GM21367 (cell line): ENCODE data around the gene SLC25A13.
A peak's percentile ranks its signal among the peaks of the same experiment; 100 is the strongest.

ENCODE experiments used
- ATAC-seq: cut with Tn5 transposase; IDR thresholded peaks from one replicate; pipeline ENCODE4 v1.9.1; 2021; ENCODE audit not compliant: unreplicated experiment

SLC25A13 gene

DNA sequence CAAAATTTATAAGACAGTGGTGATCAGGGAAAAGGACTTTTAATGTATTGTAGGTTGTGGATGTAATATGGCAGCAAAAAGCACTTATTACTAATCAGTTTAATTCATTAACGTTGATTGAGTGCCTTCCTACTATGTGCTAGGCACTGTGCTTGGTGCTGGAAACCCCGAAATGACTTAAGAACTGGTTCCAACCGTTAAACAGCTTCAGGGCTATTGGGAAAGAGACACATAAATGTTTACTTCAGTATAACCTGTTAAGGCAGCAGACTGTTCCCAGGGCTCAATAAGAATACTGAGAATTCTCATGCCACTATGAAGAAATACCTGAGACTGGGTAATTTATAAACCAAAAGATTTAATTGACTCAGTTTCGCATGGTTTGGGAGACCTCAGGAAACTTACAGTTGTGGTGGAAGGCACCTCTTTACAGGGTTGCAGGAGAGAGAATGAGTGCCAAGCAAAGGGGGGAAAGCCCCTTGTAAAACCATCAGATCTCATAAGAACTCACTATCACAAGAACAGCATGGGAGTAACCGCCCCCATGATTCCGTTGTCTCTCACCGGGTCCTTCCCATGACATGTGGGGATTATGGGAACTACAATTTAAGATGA lies 1.1 kb upstream of the SLC25A13 start:
- ATAC-seq, result no peak

DNA sequence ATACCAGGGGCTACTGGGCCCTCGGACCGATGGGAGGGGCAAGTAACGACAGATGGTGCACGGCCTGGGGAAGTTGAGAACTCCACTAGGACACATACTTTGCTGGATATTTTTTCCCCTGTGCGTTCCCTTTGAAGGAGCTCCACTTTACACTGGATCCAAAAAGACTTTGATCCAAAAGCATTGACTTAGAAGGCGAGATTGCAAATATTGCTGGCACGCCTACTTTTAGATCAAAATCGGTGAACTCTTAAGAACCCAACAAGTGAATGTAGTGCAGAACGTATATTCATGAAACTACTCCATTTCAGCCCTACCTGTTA lies 436 bp upstream of the SLC25A13 start:
- ATAC-seq, result no peak

DNA sequence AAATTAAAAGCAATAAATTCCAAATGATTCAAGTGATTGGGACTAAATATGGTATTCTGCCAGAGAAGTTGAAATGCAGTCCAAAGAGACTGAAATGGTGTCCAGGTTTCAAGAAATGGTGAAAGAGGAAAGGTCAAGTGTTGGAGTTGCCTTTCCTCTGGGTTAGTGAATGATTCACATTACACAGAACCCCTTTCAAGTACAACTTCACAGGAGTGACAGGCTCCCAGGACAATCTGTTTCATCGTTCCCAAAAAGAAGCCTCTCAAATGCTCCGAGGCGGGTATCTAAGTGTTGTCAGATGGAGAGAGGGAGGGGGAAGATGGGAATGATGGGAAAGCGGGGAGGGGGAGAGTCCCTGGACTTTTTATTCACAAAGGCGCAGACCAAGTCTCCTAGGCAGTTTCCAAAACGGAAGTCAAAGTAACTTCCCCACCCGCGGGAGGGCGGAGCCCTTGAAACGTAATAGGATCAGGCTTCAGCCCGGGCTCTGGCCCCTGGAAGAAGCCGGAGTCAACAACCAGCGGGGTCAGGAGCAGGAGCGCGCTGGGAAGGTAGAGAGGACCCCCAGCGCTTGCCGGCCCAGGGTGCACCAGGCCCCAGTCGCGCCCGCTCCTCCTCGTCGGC lies 754 bp downstream of the SLC25A13 start:
- peak; percentile 32 for ATAC-seq

DNA sequence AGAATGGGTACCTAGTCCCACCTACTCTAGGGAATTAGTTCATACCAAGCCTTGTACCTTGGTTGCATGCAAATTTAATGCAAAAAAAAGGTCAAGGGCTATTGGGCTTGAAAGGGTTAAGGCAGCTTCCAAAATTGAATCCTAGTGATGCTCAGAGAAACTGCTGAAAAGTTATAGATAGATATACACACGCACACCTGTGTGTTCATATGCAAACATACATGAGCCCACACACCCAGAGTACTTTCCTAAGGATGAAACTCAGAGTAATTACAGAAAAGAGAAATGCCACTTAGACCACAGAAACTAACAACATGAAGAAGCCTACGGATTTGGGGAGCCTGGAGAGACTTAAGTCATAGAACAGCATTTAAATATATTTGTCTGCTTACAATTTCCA lies 1.5 kb downstream of the SLC25A13 start:
- ATAC-seq, result peak; percentile 52

DNA sequence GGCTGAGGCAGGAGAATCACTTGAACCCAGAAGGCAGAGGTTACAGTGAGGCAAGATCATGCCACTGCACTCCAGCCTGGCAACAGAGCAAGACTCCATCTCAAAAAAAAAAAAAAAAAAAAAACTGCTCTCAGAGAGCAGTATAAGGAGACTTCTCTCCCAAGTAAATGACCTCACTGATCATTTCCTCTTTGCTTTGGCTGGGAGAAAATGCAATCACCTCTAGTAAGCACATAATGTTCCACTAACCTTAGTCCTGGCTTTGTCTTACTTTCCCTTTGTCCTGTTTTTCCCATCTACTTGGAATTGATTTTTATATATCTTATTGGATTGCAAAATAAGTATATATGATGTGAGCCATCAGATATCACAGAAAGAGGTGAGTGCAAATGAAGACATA lies 2.5 kb downstream of the SLC25A13 start:
- no peak for ATAC-seq

DNA sequence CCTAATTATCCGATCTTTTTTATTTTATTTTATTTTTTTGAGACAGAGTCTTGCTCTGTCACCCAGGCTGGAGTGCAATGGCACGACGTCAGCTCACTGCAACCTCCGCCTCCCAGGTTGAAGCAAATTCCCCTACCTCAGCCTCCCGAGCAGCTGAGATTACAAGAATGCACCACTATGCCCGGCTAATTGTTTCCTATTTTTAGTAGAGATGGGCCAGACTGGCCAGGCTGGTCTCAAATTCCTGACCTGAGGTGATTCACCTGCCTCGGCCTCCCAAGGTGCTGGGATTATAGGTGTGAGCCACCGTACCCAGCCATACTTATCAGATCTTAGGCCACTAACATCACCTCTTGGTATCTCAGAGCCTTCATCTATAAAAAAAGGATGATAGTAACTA lies 4.9 kb downstream of the SLC25A13 start:
- no peak for ATAC-seq

DNA sequence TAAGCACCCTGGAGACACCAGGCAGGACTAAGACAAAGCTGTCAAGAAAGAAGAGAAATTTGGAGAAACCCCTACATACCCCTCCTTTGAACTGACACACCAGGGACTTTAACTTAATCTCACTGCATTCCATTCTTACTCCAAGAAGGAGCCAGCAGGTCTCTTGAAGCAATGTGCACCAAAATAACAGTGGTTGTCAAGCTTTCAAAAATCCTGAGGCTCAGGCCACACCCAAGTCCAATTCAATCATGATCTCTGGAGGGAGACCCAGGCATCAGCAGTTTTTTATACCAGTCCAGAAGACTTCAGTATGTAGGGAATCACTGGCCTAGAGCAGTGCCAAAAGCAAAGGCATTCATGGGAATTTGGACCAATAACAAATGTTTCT lies 6.8 kb downstream of the SLC25A13 start:
- ATAC-seq, result no peak

DNA sequence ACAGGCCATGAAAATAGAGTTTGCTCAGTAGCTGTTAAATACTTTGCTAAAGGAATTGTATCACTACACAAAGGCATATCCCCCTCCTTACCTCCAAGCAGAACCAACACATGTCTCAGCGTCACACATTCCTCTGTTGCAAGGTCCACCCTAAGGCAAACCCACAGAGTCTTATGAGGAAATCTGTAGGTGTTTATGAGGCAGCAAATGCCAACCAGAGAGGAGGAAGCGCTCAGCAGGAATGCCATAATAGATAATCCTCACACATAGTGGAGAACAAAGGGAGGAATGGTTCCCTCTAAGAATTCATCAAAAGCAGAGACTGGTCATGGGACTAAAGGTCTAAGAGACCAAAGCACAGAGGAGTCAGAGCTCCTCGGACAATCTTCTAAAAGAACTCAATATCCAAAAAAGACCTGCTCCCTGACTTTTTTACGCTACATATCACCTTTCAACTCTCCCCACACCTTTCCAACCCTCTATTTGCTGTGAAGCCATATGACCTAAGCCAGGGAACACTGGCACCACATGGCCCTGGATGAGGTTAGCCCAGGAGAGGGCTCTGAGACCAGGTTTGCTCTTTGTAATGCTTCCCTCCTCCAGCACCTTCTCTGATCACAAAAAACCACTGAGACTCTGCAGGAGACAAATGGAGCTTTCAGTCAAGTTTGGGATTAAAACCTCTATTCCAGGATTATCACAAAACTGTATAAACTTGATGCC lies 7.3 kb downstream of the SLC25A13 start:
- ATAC-seq, result no peak

DNA sequence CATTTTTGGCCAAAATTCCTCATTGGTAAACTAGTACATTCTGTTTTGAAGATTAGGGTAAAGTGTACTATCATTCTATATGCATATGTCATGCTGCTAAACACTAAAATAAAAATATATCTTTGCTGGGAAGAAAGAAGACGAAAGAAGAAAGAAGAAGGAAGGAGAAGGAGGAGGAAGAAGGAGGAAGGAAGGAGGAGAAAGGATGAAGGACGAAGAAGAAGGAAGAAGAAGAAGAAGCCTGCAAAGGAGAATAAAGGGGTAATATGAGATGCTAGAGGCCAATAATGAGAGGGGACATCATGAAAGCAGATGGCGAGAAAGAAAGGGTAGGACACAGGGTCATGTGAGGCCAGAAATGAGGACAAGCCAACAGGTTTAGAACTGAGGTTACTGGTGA lies 8.0 kb downstream of the SLC25A13 start:
- no peak for ATAC-seq

DNA sequence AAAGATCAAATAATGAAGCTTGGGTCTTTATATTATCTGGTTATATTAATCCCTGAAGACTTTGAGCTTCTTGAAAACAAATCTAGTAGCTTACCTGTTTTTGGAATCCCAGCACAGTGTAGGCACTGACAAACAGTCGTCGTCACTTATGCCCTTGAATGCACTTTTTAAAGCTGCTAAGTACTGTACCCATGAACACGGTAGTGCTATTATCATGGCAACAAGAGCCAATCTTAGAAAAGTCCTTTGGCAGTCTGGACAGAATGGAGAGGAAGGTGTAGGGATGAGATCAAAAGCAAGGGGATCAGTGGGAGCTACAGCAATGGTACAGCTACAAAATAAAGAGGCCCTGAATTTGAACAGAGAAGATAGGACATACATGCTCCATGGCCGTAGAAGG lies 9.4 kb downstream of the SLC25A13 start:
- no peak for ATAC-seq

DNA sequence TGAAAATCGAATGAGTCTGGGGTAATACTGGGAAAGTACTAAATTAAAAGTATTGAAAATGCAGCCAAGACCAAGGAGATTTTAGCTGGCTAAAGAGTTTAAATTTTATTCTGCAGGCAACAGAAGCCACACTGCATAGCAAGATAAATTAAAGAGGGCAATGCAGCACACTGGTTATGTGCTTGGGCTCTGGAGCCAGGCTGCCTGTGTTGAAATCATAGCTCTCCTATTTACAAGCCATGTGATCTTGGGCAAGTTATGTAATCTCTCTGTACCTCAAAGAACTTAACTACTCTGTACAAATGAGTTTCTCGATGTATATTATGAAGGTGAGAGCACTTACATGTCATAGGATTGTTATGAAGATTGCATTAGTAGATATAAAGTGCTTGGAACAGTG lies 9.9 kb downstream of the SLC25A13 start:
- no peak for ATAC-seq

DNA sequence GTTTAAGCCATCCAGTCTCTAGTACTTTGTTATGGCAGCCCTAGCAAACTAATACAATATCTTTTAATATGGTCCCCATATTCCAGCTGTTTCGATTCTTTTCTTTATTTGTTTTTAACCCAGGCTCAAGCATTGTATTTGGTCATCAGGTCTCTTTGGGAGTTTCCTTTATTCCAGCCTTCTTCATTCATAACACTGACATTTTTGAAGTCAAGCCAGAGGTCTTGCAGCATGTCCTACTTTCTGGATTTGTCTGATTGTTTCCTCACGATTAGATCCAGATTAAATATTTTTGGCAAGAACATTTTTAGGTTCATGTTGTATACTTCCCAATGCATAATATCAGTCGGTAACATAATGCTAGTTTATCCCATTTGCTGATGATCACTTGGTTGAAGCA lies 11.8 kb downstream of the SLC25A13 start:
- no peak for ATAC-seq

DNA sequence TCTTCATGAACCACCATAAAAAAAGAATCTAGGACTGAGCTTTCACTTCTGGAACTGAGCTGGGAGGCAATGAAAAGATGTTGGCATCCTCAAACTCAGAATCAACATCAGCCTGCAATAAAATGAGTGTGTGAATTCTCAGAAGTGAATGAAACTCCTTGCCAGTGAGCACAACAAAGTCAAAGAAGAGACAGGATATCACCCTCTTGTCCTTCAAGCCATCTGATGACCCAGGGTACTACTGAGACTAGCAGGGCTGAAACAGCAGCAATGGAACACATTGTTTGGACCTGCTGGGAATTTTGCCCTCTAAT lies 13.0 kb downstream of the SLC25A13 start:
- ATAC-seq, result no peak

DNA sequence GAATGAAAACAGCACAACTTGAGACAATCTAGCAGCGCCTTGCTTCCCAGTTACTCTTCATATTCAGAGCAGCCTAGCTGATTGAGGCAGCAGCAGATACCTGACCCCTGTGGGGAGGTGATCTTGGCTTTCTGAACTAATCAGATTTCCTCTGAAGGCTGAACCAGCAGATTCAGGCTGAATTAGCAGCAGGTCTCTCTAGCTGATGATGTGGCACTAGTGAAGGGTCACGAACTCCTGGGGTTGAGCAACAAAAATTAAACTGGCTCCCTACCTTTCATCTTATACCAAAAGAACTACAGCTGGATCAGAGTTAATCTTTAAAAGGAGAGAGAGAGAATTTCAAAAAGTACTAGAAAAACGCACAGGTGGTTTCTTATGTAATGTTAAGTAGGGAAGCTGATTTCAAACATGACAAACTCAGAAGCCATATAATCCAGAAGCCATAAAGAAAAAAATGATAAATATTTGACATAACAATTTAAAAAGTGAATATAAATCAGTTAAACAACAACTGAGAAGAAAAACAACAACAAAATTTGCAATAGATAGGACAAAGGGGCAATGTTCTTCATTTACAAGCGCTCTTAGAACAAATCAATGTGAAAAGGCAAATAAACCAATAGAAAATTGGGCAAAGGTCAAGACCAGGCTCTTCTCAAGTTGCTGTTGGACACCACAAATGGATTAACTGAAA lies 13.5 kb downstream of the SLC25A13 start:
- ATAC-seq, result no peak

DNA sequence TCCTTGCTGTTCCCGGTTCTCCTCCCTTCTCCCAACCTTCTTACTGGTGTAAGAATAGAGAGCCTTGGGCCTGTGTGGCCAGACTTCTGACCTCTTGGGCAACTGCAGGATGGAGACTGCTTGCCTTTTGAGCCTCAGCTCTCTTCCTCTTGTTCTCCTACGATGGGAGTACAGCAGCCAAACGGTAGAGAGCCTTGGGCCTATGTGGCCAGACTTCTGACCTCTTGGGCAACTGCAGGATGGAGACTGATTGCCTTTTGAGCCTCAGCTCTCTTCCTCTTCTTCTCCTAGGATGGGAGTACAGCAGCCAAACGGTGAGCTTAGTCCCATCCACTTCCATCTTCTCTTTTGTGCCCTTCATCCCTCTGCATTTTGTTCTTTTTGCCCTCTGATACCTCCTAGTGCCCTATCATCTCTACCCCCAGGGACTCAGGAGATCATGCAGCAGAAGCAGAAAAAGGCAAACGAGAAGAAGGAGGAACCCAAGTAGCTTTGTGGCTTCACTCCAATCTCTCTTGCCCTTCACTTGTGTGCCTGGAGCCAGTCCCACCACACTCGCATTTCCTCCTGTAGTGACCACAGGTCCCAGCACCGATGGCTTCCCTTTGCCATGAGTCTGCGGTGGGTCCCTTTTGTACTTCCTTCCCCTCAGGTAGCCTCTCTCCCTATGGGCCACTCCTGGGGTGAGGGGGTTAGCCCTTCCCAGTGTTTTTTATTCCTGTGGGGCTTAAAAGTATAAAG lies 15.3 kb downstream of the SLC25A13 start:
- no peak for ATAC-seq

DNA sequence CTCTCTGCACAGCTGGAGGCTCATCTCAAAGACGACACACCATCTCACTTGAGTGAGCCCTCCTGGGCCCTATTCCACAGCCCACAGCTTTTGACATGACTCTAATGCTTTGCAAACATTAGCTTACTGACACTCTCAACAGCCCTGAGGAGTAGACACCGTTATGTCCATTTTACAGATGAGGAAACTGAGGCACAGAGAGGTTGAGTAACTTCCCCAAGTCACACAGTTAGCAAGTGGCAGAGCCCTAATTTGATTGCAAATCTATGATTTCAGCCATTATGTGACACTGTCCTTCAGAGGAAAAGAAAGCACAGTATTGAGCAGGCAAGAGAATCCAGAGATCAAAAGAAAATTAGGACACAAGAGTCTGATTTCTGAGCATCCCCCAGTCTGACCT lies 16.0 kb downstream of the SLC25A13 start:
- no peak for ATAC-seq

DNA sequence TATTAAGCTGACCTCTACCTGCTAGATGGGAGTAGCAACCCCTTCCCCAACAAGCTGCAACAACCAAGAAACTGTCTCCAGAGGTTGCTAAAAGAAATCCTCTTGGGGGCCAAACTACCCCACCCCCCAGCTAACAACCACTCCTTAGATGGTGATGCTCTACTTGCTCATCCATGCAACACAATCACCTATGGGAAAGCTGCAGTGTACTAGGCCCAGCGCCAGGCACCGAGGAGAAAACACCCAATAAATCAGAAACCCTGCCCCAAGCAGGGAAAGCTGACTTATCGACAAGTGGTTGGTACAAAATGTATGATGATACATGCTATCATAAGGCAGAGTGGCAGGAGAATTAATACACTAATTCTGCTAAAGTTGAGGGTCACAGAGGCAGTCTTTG lies 17.3 kb downstream of the SLC25A13 start:
- ATAC-seq, result no peak

DNA sequence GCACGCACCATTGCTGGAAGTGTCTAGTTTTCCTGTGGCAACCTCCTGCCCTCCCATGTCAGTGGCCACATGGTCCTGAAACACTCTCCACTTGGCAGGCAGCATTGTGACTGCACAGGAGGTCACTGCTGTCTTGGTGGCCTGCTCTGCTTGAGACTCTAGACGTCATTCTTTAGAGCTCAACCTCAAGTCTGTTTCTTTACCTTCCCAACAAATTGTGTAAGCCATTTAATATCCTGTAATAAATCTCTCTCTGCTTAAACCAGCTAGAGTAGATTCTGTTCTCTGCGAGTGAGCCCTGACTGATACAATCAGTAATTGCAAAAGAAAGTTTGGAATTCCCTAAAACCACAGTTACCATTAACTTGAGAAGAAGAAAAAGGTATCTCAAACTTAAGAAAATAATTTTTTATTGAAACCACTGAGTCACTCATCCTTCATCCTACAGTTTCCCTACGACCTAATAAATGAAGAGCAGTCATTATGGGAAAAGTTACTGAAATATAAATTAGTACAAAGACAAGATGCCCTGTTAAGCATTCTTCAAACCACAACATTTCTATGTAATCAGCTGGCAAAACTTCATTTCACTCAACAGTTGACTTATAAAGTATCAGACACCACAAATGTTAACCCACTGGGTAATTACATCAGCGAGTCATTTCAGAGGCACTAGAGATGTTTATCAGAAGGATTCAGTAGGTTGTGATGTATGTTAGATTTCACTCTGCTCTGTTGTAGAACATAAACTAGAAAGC lies 18.0 kb downstream of the SLC25A13 start:
- no peak for ATAC-seq

DNA sequence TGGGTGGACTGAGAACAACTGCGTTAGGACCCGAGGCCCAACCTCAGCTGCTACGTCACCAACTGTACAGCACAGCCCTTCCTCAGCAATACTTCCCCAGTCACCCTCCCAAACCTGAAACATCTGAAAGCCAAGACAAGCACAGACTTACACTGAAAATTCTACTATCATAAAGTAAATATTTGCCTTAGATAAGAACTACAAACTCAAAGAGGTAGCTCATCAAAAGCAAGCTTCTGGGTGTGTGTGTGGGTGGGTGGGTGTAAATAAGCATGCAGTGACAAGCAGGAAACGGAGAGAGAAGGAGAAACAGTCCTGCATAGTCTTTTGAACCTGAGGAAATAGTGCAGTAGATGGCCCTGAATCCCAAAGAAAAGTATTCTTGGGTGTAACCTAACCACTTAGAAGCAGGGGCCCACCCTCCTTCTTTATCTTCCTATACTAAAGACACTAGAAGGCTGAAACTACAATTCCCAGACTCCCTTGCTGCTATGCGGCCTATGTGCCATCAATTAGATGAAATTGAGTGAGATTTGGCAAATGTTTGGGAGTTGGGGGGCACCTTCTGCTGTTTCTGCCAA lies 18.7 kb downstream of the SLC25A13 start:
- ATAC-seq, result no peak

DNA sequence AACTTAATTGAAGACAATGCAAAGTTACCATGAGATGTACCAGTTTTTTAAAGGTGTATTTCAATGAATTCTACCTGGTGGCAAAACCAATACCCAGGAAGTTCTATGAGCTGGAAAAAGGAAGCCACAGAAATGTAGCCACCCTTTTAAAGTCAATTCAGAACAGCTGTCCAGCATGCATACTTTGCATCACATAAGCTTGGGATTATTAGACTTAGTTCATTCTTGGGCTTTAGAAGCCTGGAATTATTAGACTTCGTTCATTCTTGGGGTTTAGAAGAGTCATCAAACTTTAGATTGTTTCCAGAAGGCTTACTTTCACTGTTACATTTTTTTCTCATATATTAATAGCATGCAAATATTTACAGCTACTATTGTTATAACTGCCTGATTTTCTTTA lies 20.9 kb downstream of the SLC25A13 start:
- no peak for ATAC-seq

DNA sequence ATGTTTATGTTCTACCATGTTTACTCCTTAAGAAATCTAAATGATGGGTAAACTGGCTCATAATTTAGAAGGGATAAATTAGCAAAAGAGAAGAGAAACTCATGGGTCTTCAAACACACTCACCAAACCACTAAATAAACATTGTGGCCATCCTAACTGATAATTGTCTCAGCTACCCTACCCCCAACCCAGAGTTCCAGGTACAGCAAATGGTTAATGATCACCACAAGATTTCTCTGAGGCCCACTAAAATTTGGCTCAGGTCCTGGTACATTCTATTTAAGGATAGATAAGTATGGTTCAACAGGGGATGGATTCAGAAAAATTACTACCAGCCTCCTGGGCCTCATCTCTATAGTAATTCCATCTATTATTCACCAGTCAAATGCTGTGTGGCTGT lies 21.4 kb downstream of the SLC25A13 start:
- no peak for ATAC-seq
